ENCODE measurements around the gene PPP1R13L.

PPP1R13L gene

DNA sequence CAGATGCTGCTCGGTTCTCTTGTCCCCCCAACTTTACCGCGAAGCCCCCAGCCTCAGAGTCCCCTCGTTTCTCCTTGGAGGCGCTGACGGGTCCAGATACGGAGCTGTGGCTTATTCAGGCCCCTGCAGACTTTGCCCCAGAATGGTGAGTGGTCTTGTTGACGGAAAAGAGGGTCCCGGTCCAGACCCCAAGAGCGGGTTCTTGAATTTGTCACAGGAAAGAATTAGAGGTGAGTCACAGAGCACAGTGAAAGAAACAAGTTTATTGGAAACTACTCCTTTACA is 2.2 kb upstream of the PPP1R13L start:
- no peak for DNase-seq (ENCODE audit: low spot score)

- peak; percentile 85 for DNase-seq (ENCODE audit: low spot score)
Observed at GRCh38 chr19:45406226-45407090, 1.6 kb upstream of the PPP1R13L start, which contains the start of gene POLR1G. Gene POLR1G (plus strand): TSS chr19:45406644. CDS start chr19:45406697, 53 bp downstream.

DNA sequence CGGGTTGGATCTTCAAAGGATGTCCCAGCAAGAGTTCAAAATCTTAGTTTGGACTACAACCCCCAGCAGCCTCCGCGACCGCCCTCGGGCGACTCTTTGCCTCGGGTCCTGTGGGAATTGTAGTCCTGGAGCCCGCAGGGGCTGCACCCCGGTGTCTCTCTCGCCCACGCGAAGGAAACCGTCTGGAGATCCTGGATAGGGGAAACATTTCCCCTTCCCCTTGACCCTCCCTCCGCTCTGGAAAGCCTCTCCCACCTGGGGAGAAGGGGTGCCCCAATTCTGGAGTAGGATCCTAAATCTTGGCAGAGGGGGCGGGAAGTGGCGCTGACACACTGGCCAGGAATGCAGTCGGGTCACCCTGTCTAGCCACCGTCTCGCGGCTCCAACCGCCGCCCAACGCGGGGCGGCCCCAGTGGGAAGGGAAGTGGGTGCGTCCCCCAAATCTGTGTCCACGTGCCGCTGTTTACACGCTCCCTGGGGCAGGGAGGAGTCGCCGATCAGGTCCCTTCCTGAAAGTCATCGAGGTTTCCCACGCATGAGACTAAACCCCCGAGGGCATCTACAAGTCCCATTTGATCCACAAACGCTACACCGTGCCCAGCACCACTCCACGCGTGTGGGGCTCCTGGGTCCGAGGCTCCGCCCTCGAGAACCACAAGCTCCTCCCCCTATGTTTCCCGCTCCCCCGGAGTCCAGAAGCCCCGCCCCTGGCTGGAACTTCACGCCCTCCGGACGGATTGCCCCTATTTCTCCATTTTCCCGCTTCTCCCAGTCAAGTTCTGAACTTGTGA is 761 bp upstream of the PPP1R13L start:
- peak; percentile 92 for DNase-seq (ENCODE audit: low spot score)

- no peak for DNase-seq (ENCODE audit: low spot score)
Observed at GRCh38 chr19:45403781-45404556, 900 bp downstream of the PPP1R13L start.

- no peak for DNase-seq (ENCODE audit: low spot score)
Observed at GRCh38 chr19:45403272-45403671, 1.6 kb downstream of the PPP1R13L start.

DNA sequence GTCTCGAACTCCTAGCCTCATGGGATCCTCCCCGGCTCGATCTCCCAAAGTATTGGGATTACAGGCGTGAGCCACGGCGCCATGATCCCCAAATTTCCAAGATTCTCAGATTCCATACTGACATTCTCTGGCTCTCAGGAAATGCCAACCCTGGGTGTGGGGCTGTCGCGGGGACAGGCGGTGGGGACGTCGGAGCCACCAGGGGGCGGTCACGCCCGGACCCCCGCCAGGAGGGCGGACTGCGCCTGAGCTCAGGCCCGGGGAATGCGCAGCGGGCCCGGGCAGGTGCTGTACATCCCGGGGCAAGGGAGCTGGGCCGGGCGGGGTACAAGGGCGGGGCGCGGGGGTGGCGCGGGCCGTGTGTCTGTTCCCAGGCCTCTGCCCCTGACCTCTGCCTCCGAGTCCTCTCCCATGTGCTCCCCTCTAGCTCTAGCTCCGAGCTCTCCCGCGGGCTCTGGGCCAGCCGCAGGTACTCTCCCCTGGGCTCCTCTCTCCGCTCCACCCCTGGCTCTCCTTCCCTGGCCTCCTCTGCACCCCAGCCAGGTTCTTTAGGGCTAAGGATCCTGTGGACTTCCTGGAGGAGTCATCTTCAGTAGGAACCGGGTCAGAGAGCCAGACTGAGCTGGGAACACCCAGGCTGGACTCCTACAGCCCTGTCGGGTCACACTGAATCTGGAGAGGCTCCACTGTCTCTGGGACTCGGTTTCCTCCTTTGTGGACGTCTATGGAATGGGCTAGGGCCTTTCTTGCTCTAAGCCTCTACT is 2.4 kb downstream of the PPP1R13L start:
- DNase-seq (ENCODE audit: low spot score): peak; percentile 51

GRCh38 chr19:45401815-45402214 is 3.1 kb downstream of the PPP1R13L start:
- DNase-seq (ENCODE audit: low spot score): no peak

- DNase-seq (ENCODE audit: low spot score): no peak
Observed at GRCh38 chr19:45400192-45400591, 4.7 kb downstream of the PPP1R13L start.

DNA sequence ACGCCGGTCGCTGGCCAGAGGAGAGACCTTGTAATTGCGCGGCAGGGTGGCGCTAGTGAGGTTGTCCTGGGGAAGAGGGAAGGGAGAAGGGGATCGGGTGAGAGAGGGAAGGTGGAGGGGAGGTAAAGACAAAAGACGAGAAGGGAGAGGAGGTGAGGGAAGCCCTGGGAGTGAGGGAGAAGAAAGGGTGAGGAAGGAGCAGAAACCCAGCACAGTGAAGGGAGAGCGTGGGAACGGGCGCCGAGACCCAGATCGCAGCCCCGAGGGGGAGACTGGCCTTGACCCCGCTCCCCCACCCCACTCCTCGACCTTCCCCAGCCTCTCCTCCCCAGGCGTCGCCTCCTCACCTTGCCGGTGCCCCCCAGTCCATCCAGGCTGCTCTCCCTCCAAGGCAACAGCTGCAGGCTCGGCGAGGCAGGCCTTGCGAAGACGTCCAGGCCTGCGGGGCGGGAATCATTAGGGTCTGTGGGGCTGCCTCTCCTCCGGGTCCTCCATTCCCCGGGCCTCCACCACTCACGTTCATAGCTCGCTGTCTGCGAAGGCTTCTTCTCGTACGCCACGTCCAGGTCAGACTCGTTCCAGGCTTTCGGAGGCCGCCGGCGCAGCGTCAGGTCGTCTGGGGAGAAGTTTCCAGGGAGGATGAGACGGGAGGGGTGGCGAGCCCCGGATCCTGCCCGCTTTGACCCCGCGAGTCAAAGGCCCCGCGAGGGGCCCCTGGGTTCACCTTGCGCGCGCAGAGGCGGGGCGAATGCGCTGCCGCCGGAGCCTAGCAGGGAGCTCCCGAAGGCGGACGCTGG is 8.8 kb downstream of the PPP1R13L start:
- DNase-seq (ENCODE audit: low spot score): no peak

- DNase-seq (ENCODE audit: low spot score): no peak
Observed at GRCh38 chr19:45391871-45392665, 12.8 kb downstream of the PPP1R13L start.

GRCh38 chr19:45391346-45391745 is 13.5 kb downstream of the PPP1R13L start:
- no peak for DNase-seq (ENCODE audit: low spot score)

DNA sequence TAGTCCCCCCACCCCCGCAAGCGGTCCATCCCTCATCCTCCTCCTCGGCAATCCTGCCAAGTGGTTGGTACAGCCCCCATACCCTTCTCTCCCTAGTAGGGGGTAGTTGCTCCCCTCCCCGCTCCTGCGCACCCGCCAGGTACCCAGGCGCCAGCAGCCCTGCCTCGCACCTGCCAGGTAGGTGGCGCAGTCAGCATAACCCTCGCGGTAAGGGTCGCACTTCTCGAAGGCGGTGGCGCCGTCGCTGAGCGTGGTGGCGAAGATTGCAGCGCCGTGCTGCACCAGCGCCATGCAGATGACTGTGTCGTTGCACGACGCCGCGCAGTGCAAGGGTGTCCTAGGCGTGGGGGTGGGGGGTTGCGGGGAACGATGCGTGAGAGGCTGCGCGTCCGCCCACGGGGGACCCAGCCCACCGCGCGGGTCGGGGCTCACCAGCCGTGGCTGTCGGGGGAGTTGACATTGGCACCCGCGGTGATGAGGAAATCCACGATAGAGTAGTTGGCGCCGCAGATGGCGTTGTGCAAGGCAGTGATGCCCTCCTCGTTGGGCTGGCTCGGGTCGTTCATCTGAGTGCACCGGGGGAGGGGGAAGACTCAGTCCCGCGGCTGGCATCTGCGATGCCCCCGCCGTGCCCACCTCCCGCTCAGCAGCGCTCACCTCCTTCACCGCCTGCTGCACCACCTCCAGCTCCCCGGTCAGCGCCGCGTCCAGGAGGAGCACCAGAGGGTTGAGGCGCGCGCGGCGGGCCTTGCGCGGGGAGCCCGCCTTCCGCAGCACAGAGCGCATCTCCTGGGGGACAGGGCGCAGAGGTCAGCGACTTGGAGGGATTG is 19.3 kb downstream of the PPP1R13L start:
- no peak for DNase-seq (ENCODE audit: low spot score)

GRCh38 chr19:45382426-45382825 is 22.4 kb downstream of the PPP1R13L start:
- no peak for DNase-seq (ENCODE audit: low spot score)

GRCh38 chr19:45380107-45380506 is 24.8 kb downstream of the PPP1R13L start:
- DNase-seq (ENCODE audit: low spot score): no peak

DNA sequence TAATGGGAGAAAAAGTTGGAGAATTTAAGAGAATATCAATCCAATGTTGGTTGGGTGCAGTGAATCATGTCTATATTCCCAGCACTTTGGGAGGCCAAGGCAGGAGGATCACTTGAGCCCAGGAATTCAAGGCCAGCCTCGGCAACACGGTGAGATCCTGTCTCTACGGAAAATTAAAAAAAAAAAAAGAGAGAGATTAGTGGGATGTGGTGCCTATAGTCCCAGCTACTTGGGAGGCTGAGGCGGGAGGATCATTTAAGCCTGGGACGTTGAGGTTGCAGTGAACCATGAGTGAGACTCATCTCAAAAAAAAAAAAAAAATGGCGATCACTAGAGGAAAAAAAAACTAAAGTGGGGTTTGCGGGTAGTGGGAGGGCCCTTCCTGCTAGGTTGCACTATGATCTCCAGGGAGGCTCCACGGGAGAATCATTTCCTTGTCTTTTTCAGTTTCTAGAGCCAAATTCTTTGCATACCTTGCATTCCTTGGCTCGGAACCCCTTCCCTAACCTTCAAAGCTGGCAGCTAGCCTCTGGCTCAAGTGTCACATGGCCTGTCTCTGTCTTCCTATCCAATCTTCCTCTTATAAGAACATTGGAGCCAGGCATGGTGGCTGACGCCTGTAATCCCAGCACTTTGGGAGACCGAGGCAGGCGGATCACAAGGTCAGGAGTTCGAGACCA is 28.7 kb downstream of the PPP1R13L start:
- DNase-seq (ENCODE audit: low spot score): peak; percentile 90

GRCh38 chr19:45370410-45371204 is 34.3 kb downstream of the PPP1R13L start, which contains the start of gene ERCC2:
Gene ERCC2 (minus strand): TSS chr19:45370573. CDS start chr19:45370540, 33 bp downstream.
- peak; percentile 100 for DNase-seq (ENCODE audit: low spot score)

- no peak for DNase-seq (ENCODE audit: low spot score)
Observed at GRCh38 chr19:45368737-45369340, 36.0 kb downstream of the PPP1R13L start.
